Measurements from ENCODE around the gene CCDC124. TPM values are rescaled to one million over a fixed set of nuclear protein-coding genes. Genes with fewer than 3 reads are reported as not detected.

The CCDC124 gene
- total and polyA plus RNA-seq, 10 of the 15 experiments (the other 5 are each of a cell fraction or from before 2014, with no cell fraction given) = 3.7 to 184 (median 51.8) TPM

- no peak for DNase-seq (ENCODE audit: low read depth, low spot score)
- H3K4me1 ChIP-seq (ENCODE audit: control insufficient read depth, insufficient read depth, low read length) = no peaks in the 10 kb centered on the region
- FAIRE-seq = no peak
- no peak overlapping the region for H2AFZ ChIP-seq (ENCODE audit: control insufficient read depth, low read depth, low read length)
- POLR2A ChIA-PET = interaction anchor here (0.7 to 1.1 kb wide), 2 partner anchors 19 to 463 kb away, joined by 3 to 4 read pairs; no protein-coding TSS in a partner anchor
- no TSS peak for BruUV-seq (replicated peaks)
- RAD21 ChIA-PET (ENCODE audit: unreplicated experiment) = no interaction called here
- WGBS (ENCODE audit: insufficient coverage, insufficient replicate concordance, low lambda C conversion rate, missing lambda C conversion rate) = 4% methylated on average over 2 of the region's 2 CpGs
- no peak overlapping the region for H3K4me2 ChIP-seq (ENCODE audit: control insufficient read depth, insufficient read depth)
- H3K27me3 ChIP-seq (replicated peaks in 1 of 2; ENCODE audit: control insufficient read depth in 2 of 2, insufficient read depth in 2 of 2, low read length in 1 of 2) = peaks cover 4 to 11% of the 10 kb centered on the region in 2 experiments
- CTCF ChIA-PET = interaction anchor here (0.9 to 1.2 kb wide), 3 partner anchors 9 to 28 kb away, joined by 3 to 5 read pairs (median 4); no protein-coding TSS in a partner anchor
- H3K79me2 ChIP-seq (ENCODE audit: control insufficient read depth, insufficient read depth, low read length) = no peaks in the 10 kb centered on the region
- no peak overlapping the region for H3K9ac ChIP-seq (ENCODE audit: control insufficient read depth, insufficient read depth, low read length)
- H3K27ac ChIP-seq (ENCODE audit: control insufficient read depth, insufficient read depth) = no peak overlapping the region
- ATAC-seq = no peak
- H3K9me3 ChIP-seq (replicated peaks; ENCODE audit: control insufficient read depth, insufficient read depth, low read length) = no peaks in the 10 kb centered on the region
- H3K4me3 ChIP-seq = no peak overlapping the region
- intact Hi-C loops (cut with micrococcal nuclease; ENCODE audit: unreplicated experiment) (no loop called here), in situ Hi-C loops (cut with MboI) (no loop called here)
- no peaks in the 10 kb centered on the region for H4K20me1 ChIP-seq (ENCODE audit: control insufficient read depth, insufficient read depth)
- SMC1A ChIA-PET (ENCODE audit: uncharacterized antibody, unreplicated experiment) = interaction anchor here (1.4 kb wide), 1 partner anchor 12 kb away, joined by 3 read pairs; no protein-coding TSS in a partner anchor
- no peaks in the 10 kb centered on the region for H3K36me3 ChIP-seq (ENCODE audit: control insufficient read depth in 2 of 2, insufficient read depth in 2 of 2, low read length in 1 of 2)
- TF ChIP-seq PRDM15 (CRISPR knock-in tag; IDR thresholded peaks at IDR 0.05) (no peak), NR2C1 (IDR thresholded peaks at IDR 0.05) (no peak), RAD21 (IDR thresholded peaks at IDR 0.05; ENCODE audit: insufficient read depth, low read depth, low read length) (no peak), EGR1 (IDR thresholded peaks at IDR 0.05; ENCODE audit: borderline replicate concordance in 1 of 2, low read depth in 2 of 2, low read length in 2 of 2) (no peak), EED (IDR thresholded peaks at IDR 0.05; ENCODE audit: low read depth) (no peak), KDM1A (IDR thresholded peaks at IDR 0.05; ENCODE audit: borderline replicate concordance) (no peak), NFIC (IDR thresholded peaks at IDR 0.05; ENCODE audit: low read depth, low read length) (no peak), BACH1 (IDR thresholded peaks at IDR 0.05; ENCODE audit: borderline replicate concordance) (no peak), HDGF (IDR thresholded peaks at IDR 0.05) (no peak), WRNIP1 (IDR thresholded peaks at IDR 0.05; ENCODE audit: borderline replicate concordance, low read depth, low read length) (no peak), TCF12 (IDR thresholded peaks at IDR 0.05; ENCODE audit: low read depth, low read length) (no peak), IKZF1 (conservative IDR thresholded peaks at IDR 0.05) (no peak), SMAD1 (IDR thresholded peaks at IDR 0.05; ENCODE audit: low read depth, partially characterized antibody) (no peak), BCL3 (IDR thresholded peaks at IDR 0.05; ENCODE audit: borderline replicate concordance, insufficient read depth, low read depth, low read length, poor library complexity, severe bottlenecking) (no peak), ZBTB33 (IDR thresholded peaks at IDR 0.05) (no peak), ZNF622 (IDR thresholded peaks at IDR 0.05) (no peak), SPI1 (IDR thresholded peaks at IDR 0.05; ENCODE audit: borderline replicate concordance, insufficient read depth, low read depth, low read length) (no peak), MEF2A (IDR thresholded peaks at IDR 0.05; ENCODE audit: insufficient read depth, low read depth, low read length) (no peak), MYC (IDR thresholded peaks at IDR 0.05; ENCODE audit: insufficient read depth, insufficient read length, insufficient replicate concordance, low read length, severe bottlenecking) (no peak)
These were observed 33.3 kb downstream of the CCDC124 start for GRCh38 chr19:17966129-17966483.
